SU-DHL-6 (cell line): ENCODE data around the gene RAB3C.

Experiments used
- CTCF ChIP-seq: fragments of 200-600 bp; sonication (generic); IDR thresholded peaks from one replicate; pipeline ENCODE4 v1.5.1; 2017; ENCODE audit warnings: antibody characterized with exemption, mild to moderate bottlenecking, low read length, moderate library complexity; ENCODE audit not compliant: insufficient read depth, poor library complexity, severe bottlenecking
- EZH2phosphoT487 ChIP-seq: fragments of 200-600 bp; sonication (generic), shearing (Covaris generic); conservative IDR thresholded peaks from 2 replicates; pipeline ENCODE4 v1.6.1; 2018; ENCODE audit warnings: mild to moderate bottlenecking, antibody characterized with exemption, low read length, moderate library complexity, mixed read lengths

GRCh38 chr5:58722160-58722559 is 139.3 kb downstream of the RAB3C start:
- TF ChIP-seq CTCF (no peak), EZH2phosphoT487 (no peak)
